Epithelial cell of esophagus (primary cell): ENCODE data around the gene PEAK3.

ENCODE experiments used
- DNase-seq: peaks from one replicate; pipeline ENCODE4 v3.0.0; 2010; ENCODE audit warnings: low read depth
- H3K4me3 ChIP-seq: 2 replicates; pipeline ENCODE4 v1.5.1; 2011; ENCODE audit warnings: mild to moderate bottlenecking, low read length, control low read depth
- CTCF ChIP-seq: IDR thresholded peaks from 2 replicates; pipeline ENCODE4 v1.5.1; 2011; ENCODE audit warnings: low read depth, mild to moderate bottlenecking, low read length, control low read depth, inconsistent platforms; ENCODE audit not compliant: insufficient read depth; ENCODE audit errors: missing control alignments

PEAK3 gene

GRCh38 chr19:2237869-2238153, 44.2 kb downstream of the PEAK3 start:
- no peak for DNase-seq
- H3K4me3 ChIP-seq = peak overlapping the region; percentile 81
- no peak for TF ChIP-seq CTCF

- H3K4me3 ChIP-seq = peak overlapping the region; percentile 81
- no peak for TF ChIP-seq CTCF
- DNase-seq = no peak
Measured at GRCh38 chr19:2237051-2237868, 44.7 kb downstream of the PEAK3 start.

GRCh38 chr19:2236314-2237050, 45.5 kb downstream of the PEAK3 start, which contains the start of the genes PLEKHJ1 and SF3A2:
TSS of gene PLEKHJ1 (minus strand) at chr19:2236329. CDS start at chr19:2236248, 81 bp downstream.
TSS of gene SF3A2 (plus strand) at chr19:2236824. CDS start at chr19:2243419, 6,595 bp downstream.
- peak within 1 kb of the TSS; percentile 81 for H3K4me3 ChIP-seq
- peak; percentile 97 for DNase-seq
- TF ChIP-seq CTCF = peak; percentile 71

GRCh38 chr19:2236064-2236313, 46.0 kb downstream of the PEAK3 start:
- DNase-seq = no peak
- H3K4me3 ChIP-seq = peak overlapping the region; percentile 81
- no peak for TF ChIP-seq CTCF

- DNase-seq = no peak
- no peak for TF ChIP-seq CTCF
- H3K4me3 ChIP-seq = peak overlapping the region; percentile 81
Measured at GRCh38 chr19:2235381-2236063, 46.5 kb downstream of the PEAK3 start.

GRCh38 chr19:2234996-2235380, 47.0 kb downstream of the PEAK3 start:
- H3K4me3 ChIP-seq = peak overlapping the region; percentile 81
- no peak for TF ChIP-seq CTCF
- peak; percentile 38 for DNase-seq
